BE2C (cell line): ENCODE data around the gene HDHD2.

ENCODE experiments used
- DNase-seq: peaks from one replicate; pipeline ENCODE4 v3.0.0-alpha.2; 2020
- H3K27me3 ChIP-seq: fragments of 250-450 bp; sonication (Bioruptor Pico); 2 replicates; pipeline ENCODE4 v1.5.1; 2020; ENCODE audit warnings: mild to moderate bottlenecking
- H3K36me3 ChIP-seq: fragments of 250-450 bp; sonication (Bioruptor Pico); 2 replicates; pipeline ENCODE4 v1.5.1; 2020; ENCODE audit warnings: mild to moderate bottlenecking
- H3K4me1 ChIP-seq: fragments of 250-450 bp; sonication (Bioruptor Pico); 2 replicates; pipeline ENCODE4 v1.5.1; 2020
- H3K4me3 ChIP-seq: 2 replicates; pipeline ENCODE4 v1.5.1; 2011; ENCODE audit warnings: low read depth, low read length
- H3K9me3 ChIP-seq: fragments of 250-450 bp; sonication (Bioruptor Pico); 2 replicates; pipeline ENCODE4 v1.5.1; 2020
- TF ChIP-seq, protein P1 (sequence below): IDR thresholded peaks from 2 replicates; pipeline ENCODE4 v1.5.1; 2012; ENCODE audit warnings: mild to moderate bottlenecking, low read depth, low read length

The HDHD2 gene

DNA sequence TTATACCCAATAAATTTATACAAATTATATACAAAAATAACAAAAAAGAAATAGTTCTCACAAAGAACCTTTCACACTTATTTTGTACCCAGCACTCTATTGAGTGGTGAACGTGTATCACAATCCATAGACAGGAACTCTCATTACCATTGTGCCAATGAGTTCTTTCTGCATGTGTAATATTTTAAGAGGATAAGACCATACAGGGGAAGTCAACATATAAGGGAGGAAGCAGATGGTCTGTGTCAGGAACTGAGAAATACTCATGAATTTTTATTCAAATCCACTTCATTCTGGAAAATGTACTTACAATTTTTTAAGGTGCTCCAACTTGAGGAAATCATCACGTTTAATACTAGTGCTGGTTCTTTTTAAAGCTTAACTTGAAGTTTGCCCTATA, 87.8 kb downstream of the HDHD2 start:
- Histone ChIP-seq H3K27me3 (no peaks in the 10 kb centered on the region), H3K36me3 (no peaks in the 10 kb centered on the region), H3K9me3 (no peaks in the 10 kb centered on the region), H3K4me1 (no peaks in the 10 kb centered on the region), H3K4me3 (no peak overlapping the region)
- TF ChIP-seq, protein P1, sequence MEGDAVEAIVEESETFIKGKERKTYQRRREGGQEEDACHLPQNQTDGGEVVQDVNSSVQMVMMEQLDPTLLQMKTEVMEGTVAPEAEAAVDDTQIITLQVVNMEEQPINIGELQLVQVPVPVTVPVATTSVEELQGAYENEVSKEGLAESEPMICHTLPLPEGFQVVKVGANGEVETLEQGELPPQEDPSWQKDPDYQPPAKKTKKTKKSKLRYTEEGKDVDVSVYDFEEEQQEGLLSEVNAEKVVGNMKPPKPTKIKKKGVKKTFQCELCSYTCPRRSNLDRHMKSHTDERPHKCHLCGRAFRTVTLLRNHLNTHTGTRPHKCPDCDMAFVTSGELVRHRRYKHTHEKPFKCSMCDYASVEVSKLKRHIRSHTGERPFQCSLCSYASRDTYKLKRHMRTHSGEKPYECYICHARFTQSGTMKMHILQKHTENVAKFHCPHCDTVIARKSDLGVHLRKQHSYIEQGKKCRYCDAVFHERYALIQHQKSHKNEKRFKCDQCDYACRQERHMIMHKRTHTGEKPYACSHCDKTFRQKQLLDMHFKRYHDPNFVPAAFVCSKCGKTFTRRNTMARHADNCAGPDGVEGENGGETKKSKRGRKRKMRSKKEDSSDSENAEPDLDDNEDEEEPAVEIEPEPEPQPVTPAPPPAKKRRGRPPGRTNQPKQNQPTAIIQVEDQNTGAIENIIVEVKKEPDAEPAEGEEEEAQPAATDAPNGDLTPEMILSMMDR, result no peak
- DNase-seq, result no peak
